ENCODE data around the gene CD40.

Gene CD40

DNA sequence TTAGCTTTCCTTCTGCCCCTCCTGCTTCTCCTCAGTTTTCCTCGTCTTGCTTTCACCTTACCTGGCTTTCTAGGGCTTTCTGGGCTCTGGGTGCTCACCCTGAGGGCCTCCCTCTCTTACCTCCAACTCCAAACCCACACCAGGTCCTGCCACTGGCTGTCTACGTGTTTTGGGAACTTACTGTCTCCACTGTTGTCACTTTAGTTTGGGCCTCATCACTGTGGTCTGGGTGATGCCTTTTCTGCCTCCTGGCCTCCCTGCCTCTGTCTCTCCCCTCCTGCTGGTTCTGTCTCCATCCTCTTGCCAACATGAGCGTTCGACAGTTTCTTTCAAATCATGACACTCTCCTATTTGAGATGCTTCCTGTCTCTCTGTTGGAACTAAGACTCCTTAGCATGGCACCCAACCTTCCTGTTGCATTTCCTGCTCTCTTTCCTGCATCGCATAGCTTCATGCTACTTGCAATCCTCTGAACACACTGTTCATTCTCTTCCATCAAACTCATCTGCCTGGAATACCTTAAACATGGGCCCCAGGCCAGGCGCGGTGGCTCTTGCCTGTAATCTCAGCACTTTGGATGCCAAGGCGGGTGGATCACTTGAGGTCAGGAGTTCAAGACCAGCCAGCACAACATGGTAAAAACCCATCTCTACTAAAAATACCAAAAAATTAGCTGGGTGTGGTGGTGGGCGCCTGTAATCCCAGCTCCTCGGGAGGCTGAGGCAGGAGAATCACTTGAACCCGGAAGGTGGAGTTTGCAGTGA, 5.5 kb downstream of the CD40 start:
- no peak for DNase-seq

GRCh38 chr20:46126440-46127056, 8.4 kb downstream of the CD40 start:
- no peak for DNase-seq

GRCh38 chr20:46127396-46128010, 9.4 kb downstream of the CD40 start:
- DNase-seq, result no peak

GRCh38 chr20:46128310-46129151, 10.4 kb downstream of the CD40 start:
- no peak for DNase-seq

GRCh38 chr20:46129955-46130481, 11.9 kb downstream of the CD40 start:
- DNase-seq, result no peak

- no peak for DNase-seq
Measured at GRCh38 chr20:46130534-46130933, 12.4 kb downstream of the CD40 start.

GRCh38 chr20:46131396-46131795, 13.3 kb downstream of the CD40 start:
- no peak for DNase-seq

GRCh38 chr20:46132705-46133120, 14.6 kb downstream of the CD40 start:
- peak; percentile 22 for DNase-seq

- no peak for DNase-seq
Measured at GRCh38 chr20:46133886-46134654, 16.0 kb downstream of the CD40 start.

- no peak for DNase-seq
Measured at GRCh38 chr20:46134716-46135115, 16.6 kb downstream of the CD40 start.

DNA sequence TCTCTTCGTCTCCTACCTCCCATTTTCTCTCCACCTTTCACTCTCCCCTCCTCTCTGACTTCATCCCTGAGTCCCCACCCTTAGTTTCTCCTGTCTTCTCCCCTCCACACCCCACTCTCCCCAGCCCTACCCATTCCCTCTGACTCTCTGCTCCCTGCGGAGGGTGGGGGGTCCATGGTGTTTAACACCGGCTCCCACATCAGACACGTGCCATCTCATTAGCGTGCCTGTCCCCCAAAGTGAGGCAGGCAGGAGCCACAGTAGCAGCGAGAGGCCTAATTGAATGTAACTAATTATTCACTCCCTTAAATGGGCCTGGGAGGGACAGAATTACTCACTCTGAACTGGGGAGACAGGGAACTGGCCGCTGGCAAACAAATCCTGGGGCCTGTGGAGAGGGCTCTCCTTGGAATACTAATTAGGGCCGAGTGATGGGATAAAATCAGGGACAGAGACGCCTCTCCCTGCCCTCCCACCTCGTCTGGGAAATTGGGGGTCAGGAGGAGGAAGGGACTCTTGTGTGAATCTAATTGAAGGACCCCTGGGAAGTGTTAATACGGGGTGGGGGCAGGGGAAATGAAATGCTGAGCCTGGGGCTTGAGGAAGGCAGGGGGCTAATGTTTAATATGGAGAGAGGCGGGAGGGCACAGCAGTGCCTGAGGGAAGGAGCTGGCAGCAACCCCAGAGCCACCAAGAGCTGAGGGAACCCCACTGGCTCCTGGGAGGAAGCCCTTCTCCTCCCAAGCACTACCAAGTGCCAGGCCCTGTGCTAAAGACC, 17.9 kb downstream of the CD40 start:
- no peak for DNase-seq

GRCh38 chr20:46137816-46138215, 19.7 kb downstream of the CD40 start:
- no peak for DNase-seq

DNA sequence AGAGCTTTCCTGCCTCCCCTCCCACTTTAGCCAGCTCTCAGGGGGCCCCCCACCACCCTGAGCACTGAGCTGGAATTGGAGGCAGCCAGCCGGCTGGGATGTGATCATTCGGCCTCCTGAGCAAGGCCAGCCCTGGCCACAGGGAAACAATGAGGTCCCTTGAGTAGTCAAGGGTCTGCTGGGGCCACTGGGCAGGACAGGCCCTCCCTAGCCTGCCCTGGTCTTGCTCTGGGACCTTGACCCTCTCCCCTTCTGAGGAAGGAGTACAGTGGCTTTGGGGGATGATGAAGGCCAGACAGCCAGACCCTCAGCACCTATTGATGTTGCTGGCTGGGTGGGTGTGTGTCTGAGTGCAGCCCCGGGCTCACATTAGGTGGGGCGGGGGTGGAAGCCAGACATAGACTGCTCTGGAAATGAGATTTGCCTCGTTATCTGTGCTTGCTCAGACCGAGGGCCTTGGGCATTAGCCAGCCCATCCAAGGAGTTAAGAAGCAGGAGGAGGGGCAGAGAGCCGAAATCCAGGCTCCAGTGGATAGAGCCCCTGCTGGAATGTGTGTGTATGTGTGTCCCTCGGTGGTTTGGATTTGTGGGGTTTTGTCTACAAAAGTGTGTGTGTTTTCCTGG, 21.3 kb downstream of the CD40 start:
- DNase-seq, result no peak

DNA sequence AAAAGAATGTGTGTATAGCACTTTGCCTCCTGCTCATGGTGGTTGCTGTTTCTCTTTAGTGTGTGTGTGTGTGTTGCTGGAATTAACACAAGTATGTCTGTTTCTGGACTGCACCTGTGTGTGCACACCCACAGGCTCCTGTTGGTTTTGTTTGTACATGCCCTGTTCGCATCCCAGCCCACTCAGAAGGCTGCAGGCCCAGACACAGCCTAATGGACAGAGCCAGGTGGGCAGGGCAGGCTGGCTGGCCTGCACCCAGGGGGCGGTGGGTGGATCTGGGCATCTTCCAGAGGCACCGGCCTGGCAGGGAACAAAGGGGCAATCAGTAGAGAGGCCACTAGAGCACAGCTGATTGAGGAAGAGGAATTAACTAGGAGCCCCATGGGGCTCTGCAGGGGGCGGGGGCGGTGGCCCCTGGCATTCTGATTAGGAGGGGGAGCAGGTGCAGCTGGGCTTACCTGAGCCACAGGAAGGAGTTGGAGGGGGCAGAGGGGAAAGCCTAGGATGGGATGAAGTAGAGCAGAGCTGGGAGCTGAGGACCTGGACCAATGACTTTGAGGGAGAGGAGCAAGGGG, 21.9 kb downstream of the CD40 start:
- DNase-seq, result no peak

DNA sequence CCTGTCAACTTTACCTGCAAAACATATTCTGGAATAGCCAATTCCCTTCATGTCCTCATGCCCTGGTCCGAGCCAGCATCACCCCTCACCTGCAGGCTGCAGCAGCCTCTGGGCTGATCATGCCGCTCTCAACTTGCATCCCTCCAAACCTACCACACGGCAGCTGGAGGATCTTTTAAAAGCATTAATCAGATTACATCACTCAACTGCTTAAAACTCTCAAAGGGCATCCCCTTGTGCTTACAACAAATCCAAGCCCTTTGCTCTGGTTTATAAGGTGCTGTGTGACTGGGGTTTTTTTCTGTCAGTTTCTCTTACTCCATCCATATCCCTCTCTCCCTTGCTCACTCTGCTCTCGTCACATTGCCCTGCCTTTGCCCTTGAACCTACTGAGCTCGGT, 24.0 kb downstream of the CD40 start:
- DNase-seq, result no peak

DNA sequence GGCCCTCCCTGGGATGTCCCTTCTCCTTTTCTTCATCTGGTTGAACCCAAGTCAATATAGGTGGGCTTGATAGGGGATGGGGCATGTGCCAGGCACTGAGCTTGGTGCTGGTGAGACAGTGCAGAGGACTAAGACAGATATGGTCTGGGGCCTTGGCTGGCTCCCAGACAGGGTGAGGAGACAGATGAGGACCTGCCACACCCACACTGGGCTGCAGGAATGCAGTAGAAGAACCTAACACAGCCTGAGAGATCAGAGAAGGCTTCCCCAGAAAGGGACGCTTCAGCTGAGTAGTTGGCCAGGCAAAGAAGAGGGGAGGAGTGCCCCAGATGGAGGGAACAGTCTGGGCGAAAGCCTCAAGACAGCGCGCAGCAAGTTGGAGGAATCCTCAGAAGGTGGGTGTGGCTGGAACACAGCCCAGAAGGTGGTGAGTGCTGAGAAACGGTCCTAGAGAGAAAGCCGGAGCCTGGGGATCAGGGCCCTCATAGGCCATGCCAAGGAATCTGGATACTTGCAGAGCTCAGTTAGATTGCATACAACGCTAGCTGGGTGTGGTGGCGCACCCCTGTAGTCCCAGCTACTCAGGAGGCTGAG, 26.4 kb downstream of the CD40 start:
- DNase-seq, result no peak

GRCh38 chr20:46145713-46146112, 27.6 kb downstream of the CD40 start:
- no peak for DNase-seq

DNA sequence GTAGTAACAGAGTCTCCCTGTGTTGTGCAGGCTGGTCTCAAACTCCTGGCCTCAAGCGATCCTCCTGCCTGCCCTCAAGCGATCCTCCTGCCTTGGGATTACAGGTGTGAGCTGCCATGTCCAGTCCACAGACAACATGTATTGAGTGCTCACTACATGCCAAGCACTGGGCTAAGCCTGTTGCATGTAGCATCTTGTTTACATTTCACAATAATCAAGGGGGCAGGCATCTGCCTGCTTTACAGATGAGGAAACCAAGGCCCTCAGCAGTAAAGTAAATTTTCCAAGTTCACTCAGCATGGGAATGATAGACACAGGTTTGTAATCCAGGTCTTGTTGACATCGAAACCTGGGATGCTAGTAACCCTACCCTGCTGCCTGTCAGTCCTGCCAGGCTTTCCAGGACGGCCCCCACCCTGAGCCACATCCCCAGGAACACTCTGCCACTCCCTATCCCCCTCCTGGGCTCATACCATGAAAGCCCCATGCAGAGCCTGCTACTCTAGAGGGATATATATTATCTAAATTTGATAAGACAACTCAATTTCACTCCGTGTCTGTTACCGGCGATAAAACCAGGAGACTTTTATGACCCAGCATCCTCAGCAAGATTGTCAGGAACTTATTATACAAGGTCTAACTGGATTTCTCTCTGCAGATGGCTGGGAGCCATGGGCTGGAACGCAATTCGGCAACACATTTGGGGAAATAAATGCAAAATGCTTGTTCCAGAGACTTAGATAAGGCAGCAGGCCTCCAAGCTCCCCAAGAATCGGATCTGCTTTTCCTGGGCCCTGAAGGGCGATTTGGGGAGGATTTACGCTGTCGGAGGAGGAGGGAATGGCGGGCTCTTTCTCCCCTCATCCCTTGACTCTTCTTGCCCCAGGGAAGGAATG, 30.4 kb downstream of the CD40 start:
- DNase-seq, result no peak

GRCh38 chr20:46150943-46151342, 32.8 kb downstream of the CD40 start:
- DNase-seq, result no peak

Measured in NCI-H1048 (cell line).